IMR-90 (cell line): ENCODE data around the gene METTL2B. TPM values are rescaled to one million over a fixed set of nuclear protein-coding genes. Genes with fewer than 3 reads are reported as not detected.
"Not testable (repeated sequence)": the region's sequence is repeated elsewhere in the genome, so short reads cannot be mapped to it uniquely, and the experiment has no call there.

ENCODE experiments used
- ATAC-seq: fragments of 200-7000 bp; cut with Tn5 transposase; 2 replicates; pipeline ENCODE4 v1.9.1; 2020; ENCODE audit warnings: low read depth, mild to moderate bottlenecking, moderate library complexity
- BruUV-seq: library from RNA; stranded (reverse); fragments of 400-500 nt; replicated peaks from 2 replicates; lab custom pipeline; 2021; lab: Mats Ljungman, UMichigan
- CTCF ChIA-PET: fragments of 300-600 bp; formaldehyde crosslinking; extraction: SDS; loops from one replicate; lab custom pipeline; 2021; ENCODE audit warnings: antibody characterized with exemption; lab: Yijun Ruan, JAX
- POLR2A ChIA-PET: fragments of 300-600 bp; sonication (Branson Sonifier 250); formaldehyde crosslinking; loops from one replicate; lab custom pipeline; 2022; ENCODE audit warnings: antibody characterized with exemption; ENCODE audit not compliant: unreplicated experiment; lab: Charles Lee
- DNase-seq: peaks from one replicate; pipeline ENCODE4 v3.0.0; 2013
- H2AFZ ChIP-seq: replicated peaks from 2 replicates; pipeline ENCODE3; 2013; ENCODE audit warnings: low read length, mild to moderate bottlenecking; ENCODE audit not compliant: poor library complexity
- H2AK5ac ChIP-seq: 2 replicates; pipeline ENCODE4 v1.6.1; 2013; ENCODE audit warnings: low read depth, low read length, inconsistent platforms
- H2AK9ac ChIP-seq: replicated peaks from 2 replicates; pipeline ENCODE3; 2013; ENCODE audit warnings: mild to moderate bottlenecking, low read depth, low read length, moderate library complexity; ENCODE audit not compliant: poor library complexity
- H2BK120ac ChIP-seq: 2 replicates; pipeline ENCODE4 v1.6.1; 2013; ENCODE audit warnings: low read depth, low read length, inconsistent platforms
- H2BK15ac ChIP-seq: 3 replicates; pipeline ENCODE4 v1.6.1; 2013; ENCODE audit warnings: low read depth, low read length, inconsistent platforms
- H2BK20ac ChIP-seq: 2 replicates; pipeline ENCODE4 v1.6.1; 2013; ENCODE audit warnings: low read depth, mild to moderate bottlenecking, inconsistent platforms, low read length, moderate library complexity
- H2BK5ac ChIP-seq: 2 replicates; pipeline ENCODE4 v1.6.1; 2013; ENCODE audit warnings: mild to moderate bottlenecking, low read depth, low read length, inconsistent platforms; ENCODE audit not compliant: poor library complexity, severe bottlenecking
- H3K14ac ChIP-seq: replicated peaks from 2 replicates; pipeline ENCODE4 v1.6.1; 2013; ENCODE audit warnings: low read depth, low read length, inconsistent platforms
- H3K18ac ChIP-seq: 2 replicates; pipeline ENCODE4 v1.6.1; 2013; ENCODE audit warnings: low read depth, low read length, control low read depth
- H3K23ac ChIP-seq: 2 replicates; pipeline ENCODE4 v1.6.1; 2013; ENCODE audit warnings: low read depth, low read length, inconsistent platforms
- H3K27ac ChIP-seq: 2 replicates; pipeline ENCODE4 v1.5.1; 2013; ENCODE audit warnings: mild to moderate bottlenecking, control low read depth, low read length; ENCODE audit not compliant: insufficient read depth
- H3K27me3 ChIP-seq: 2 replicates; pipeline ENCODE4 v1.6.1; 2013; ENCODE audit warnings: low read length; ENCODE audit not compliant: control insufficient read depth, insufficient read depth
- H3K36me3 ChIP-seq: 2 replicates; pipeline ENCODE4 v1.6.1; 2013; ENCODE audit warnings: low read length, mixed read lengths; ENCODE audit not compliant: control insufficient read depth, insufficient read depth
- H3K4ac ChIP-seq: 2 replicates; pipeline ENCODE4 v1.6.1; 2013; ENCODE audit warnings: low read depth, low read length, inconsistent platforms
- H3K4me1 ChIP-seq: 2 replicates; pipeline ENCODE4 v1.6.1; 2013; ENCODE audit warnings: low read length, mixed read lengths; ENCODE audit not compliant: control insufficient read depth, insufficient read depth
- H3K4me2 ChIP-seq: 2 replicates; pipeline ENCODE4 v1.6.1; 2013; ENCODE audit warnings: low read depth, mild to moderate bottlenecking, control low read depth, low read length, moderate library complexity
- H3K4me3 ChIP-seq: 2 replicates; pipeline ENCODE4 v1.5.1; 2013; ENCODE audit warnings: low read depth, mild to moderate bottlenecking, control low read depth, low read length, moderate library complexity; ENCODE audit not compliant: insufficient read depth
- H3K56ac ChIP-seq: 2 replicates; pipeline ENCODE4 v1.6.1; 2013; ENCODE audit warnings: low read length, inconsistent platforms; ENCODE audit not compliant: insufficient read depth; ENCODE audit errors: extremely low read depth
- H3K79me1 ChIP-seq, 2 experiments: 2 replicates each; pipeline ENCODE4 v1.6.1; 2013; ENCODE audit warnings: low read length in 2 of 2, inconsistent platforms in 1 of 2, low read depth in 1 of 2
- H3K9ac ChIP-seq: 2 replicates; pipeline ENCODE4 v1.6.1; 2013; ENCODE audit warnings: low read depth, low read length, control low read depth
- H3K9me1 ChIP-seq: 2 replicates; pipeline ENCODE4 v1.6.1; 2013; ENCODE audit warnings: low read length, inconsistent platforms; ENCODE audit not compliant: insufficient read depth
- H3K9me3 ChIP-seq: 2 replicates; pipeline ENCODE4 v1.6.1; 2013; ENCODE audit warnings: low read length; ENCODE audit not compliant: control insufficient read depth, insufficient read depth
- H4K20me1 ChIP-seq: 2 replicates; pipeline ENCODE4 v1.6.1; 2013; ENCODE audit warnings: low read length, inconsistent platforms; ENCODE audit not compliant: insufficient read depth
- H4K5ac ChIP-seq: 2 replicates; pipeline ENCODE4 v1.6.1; 2013; ENCODE audit warnings: mild to moderate bottlenecking, low read depth, low read length, control low read depth
- H4K8ac ChIP-seq, 2 experiments: 2 replicates each; pipeline ENCODE4 v1.6.1; 2013; ENCODE audit warnings: low read depth in 2 of 2, low read length in 2 of 2, control low read depth in 1 of 2, inconsistent platforms in 1 of 2
- H4K91ac ChIP-seq: 2 replicates; pipeline ENCODE4 v1.6.1; 2013; ENCODE audit warnings: low read depth, low read length, inconsistent platforms; ENCODE audit not compliant: insufficient read depth
- WGBS, 2 experiments: methylation state at CpG; one replicate each; pipeline versions ENCODE4 v1.1.5 to v1.1.7; 2013; ENCODE audit warnings: missing lambda C conversion rate in 2 of 2; ENCODE audit not compliant: insufficient read length in 1 of 2; ENCODE audit errors: extremely low coverage in 2 of 2; 5-methylcytosine and 5-hydroxymethylcytosine counted together
- dilution Hi-C: fragments of 300-500 bp; cut with HindIII; formaldehyde crosslinking; loops from one replicate; pipeline ENCODE4 v1.14.3; 2018; ENCODE audit warnings: low sequenced_read_pairs; ENCODE audit not compliant: unreplicated experiment
- in situ Hi-C: fragments of 300-500 bp; cut with MboI; formaldehyde crosslinking; loops from 3 replicates; pipeline ENCODE4 v1.14.3; 2019; ENCODE audit warnings: low sequenced_read_pairs, inconsistent platforms, mixed read lengths
- intact Hi-C: fragments of 100-400 bp; cut with micrococcal nuclease; formaldehyde crosslinking; loops from 2 replicates; pipeline ENCODE4 v1.10.0; 2022
- polyA plus RNA-seq, 3 experiments: library from polyadenylated mRNA; depleted of rRNA; stranded (reverse); fragments of >200 nt; gene quantifications; 2 replicates each; pipeline ENCODE4 v1.2.3, GENCODE V29; 2012; ENCODE audit warnings: low replicate concordance in 1 of 3
- total RNA-seq: library from RNA; depleted of rRNA; stranded (reverse); fragments of >200 nt; gene quantifications from 2 replicates; pipeline ENCODE4 v1.2.3, GENCODE V29; 2012

Gene METTL2B
- total and polyA plus RNA-seq, 2 of the 4 experiments (the other 2 are of a cell fraction) = 18.0 to 34.2 TPM

DNA sequence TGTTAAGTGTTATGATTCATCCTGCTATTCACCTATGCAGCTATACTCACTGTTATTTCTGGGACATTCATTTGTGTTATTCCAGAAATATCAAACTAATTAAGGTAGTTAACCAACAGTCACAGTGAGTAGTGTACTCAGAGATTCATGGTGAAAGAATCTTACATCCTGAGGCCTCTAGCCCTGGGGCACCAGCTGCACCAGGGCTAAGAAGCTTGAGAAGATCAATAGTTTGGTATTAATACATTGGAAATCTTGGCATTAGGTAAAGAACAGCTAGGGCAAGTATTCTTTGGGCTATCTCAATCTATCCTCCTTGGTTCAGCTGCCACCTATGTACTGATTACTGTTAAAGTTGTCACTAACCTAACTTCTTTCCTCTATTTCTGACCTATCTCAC, 9.7 kb upstream of the METTL2B start:
- H3K14ac ChIP-seq, H3K9me3 ChIP-seq, DNase-seq, H2AK9ac ChIP-seq, H3K79me1 ChIP-seq, intact Hi-C loops, ATAC-seq, H3K23ac ChIP-seq, H3K56ac ChIP-seq, dilution Hi-C loops, H4K91ac ChIP-seq, H2BK20ac ChIP-seq, POLR2A ChIA-PET, H2BK120ac ChIP-seq, H3K36me3 ChIP-seq, H4K5ac ChIP-seq, H3K27ac ChIP-seq, H4K8ac ChIP-seq, H3K9ac ChIP-seq, H4K20me1 ChIP-seq, H3K4me1 ChIP-seq, H2AK5ac ChIP-seq, H3K27me3 ChIP-seq, H3K18ac ChIP-seq, H2BK15ac ChIP-seq, H3K4me2 ChIP-seq, H3K9me1 ChIP-seq, H2BK5ac ChIP-seq, BruUV-seq, H2AFZ ChIP-seq, H3K4ac ChIP-seq, H3K4me3 ChIP-seq, CTCF ChIA-PET: not testable (repeated sequence)
- in situ Hi-C loops = loop anchor here (25.0 kb wide), 1 partner anchor 420 kb away; no protein-coding TSS in a partner anchor

DNA sequence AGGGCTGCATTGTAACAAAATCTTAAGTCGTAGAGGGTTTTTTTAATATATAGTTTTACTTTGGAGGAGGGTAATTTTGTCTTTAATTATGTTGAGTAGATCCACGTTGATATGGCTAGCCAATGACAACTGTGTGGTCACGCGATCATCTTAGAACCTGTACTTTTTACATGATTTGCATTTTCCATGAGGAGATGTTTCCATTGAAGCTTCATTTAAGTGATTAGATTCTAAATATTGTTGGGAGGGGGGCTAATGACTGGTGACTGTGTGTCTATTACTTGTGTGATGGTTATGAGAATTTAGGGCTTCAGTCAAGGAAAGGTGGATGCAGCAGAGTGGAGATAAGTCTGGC, 765 bp downstream of the METTL2B start:
- POLR2A ChIA-PET = not testable (repeated sequence)

More for the DNA sequence above, 765 bp downstream of the METTL2B start:
- peak overlapping the region; percentile 67 for H2AK5ac ChIP-seq
- H3K14ac ChIP-seq, H2BK5ac ChIP-seq, CTCF ChIA-PET, in situ Hi-C loops, H2AFZ ChIP-seq, H3K9me3 ChIP-seq, BruUV-seq, H2BK120ac ChIP-seq, H4K5ac ChIP-seq, H3K4me1 ChIP-seq, H4K20me1 ChIP-seq, H2BK20ac ChIP-seq, H2BK15ac ChIP-seq, H3K56ac ChIP-seq, H2AK9ac ChIP-seq, ATAC-seq, dilution Hi-C loops, DNase-seq, H4K91ac ChIP-seq, H3K18ac ChIP-seq, H3K9me1 ChIP-seq, H3K23ac ChIP-seq, H3K27me3 ChIP-seq: not testable (repeated sequence)
- H3K4me3 ChIP-seq = peak overlapping the region; percentile 75
- intact Hi-C loops = loop anchor here (5.0 kb wide), 1 partner anchor 405 kb away; no protein-coding TSS in a partner anchor
- WGBS, 2 experiments = 0% methylated on average over 3 of the region's 4 CpGs; no CpG with 5 or more reads in 1 of the 2 experiments
- H3K4me2 ChIP-seq = peak overlapping the region; percentile 99
- peak overlapping the region; percentile 64; the same call in 1 of the 2 replicates for H3K27ac ChIP-seq
- H3K9ac ChIP-seq = peak overlapping the region; percentile 50
- H3K36me3 ChIP-seq = peaks cover 11% of the 10 kb centered on the region
- H3K79me1 ChIP-seq = peaks cover 13 to 23% of the 10 kb centered on the region in 2 experiments
- H3K4ac ChIP-seq = peak overlapping the region; percentile 72; the same call in 1 of the 2 replicates
- H4K8ac ChIP-seq = peak overlapping the region; percentile 90 to 99; a peak in 3 of 4 replicates
